OCI-LY3 (cell line): Measurements from ENCODE around the gene TBC1D1.

ENCODE experiments used
- H2AFZ ChIP-seq: fragments of 200-600, 300-600 bp; shearing (Covaris generic); 2 replicates; pipeline ENCODE4 v1.6.0; 2014; ENCODE audit warnings: antibody characterized with exemption, low read depth, low read length
- H3K27ac ChIP-seq: fragments of 200-600, 300-600 bp; sonication (generic); 2 replicates; pipeline ENCODE4 v1.5.1; 2014; ENCODE audit warnings: mild to moderate bottlenecking, low read length, moderate library complexity, mixed read lengths
- H3K27me3 ChIP-seq: fragments of 200-600, 300-600 bp; sonication (generic); 2 replicates; pipeline ENCODE4 v1.6.1; 2014; ENCODE audit warnings: low read depth, low read length, mixed read lengths
- H3K36me3 ChIP-seq: fragments of 200-600, 300-600 bp; sonication (generic); replicated peaks from 2 replicates; pipeline ENCODE3; 2014; ENCODE audit warnings: low read depth, low read length, mixed read lengths
- H3K4me1 ChIP-seq: fragments of 300-600, 200-600 bp; sonication (generic); 2 replicates; pipeline ENCODE4 v1.6.1; 2014; ENCODE audit warnings: low read length, mixed read lengths
- H3K4me2 ChIP-seq: fragments of 200-600, 300-600 bp; sonication (generic); 2 replicates; pipeline ENCODE4 v1.6.1; 2014; ENCODE audit warnings: low read length, mixed read lengths
- H3K4me3 ChIP-seq: fragments of 300-600, 200-600 bp; sonication (generic); 2 replicates; pipeline ENCODE4 v1.5.1; 2014; ENCODE audit warnings: antibody characterized with exemption, mild to moderate bottlenecking, low read length, moderate library complexity
- H3K79me2 ChIP-seq: fragments of 300-600, 200-600 bp; shearing (Covaris generic); 2 replicates; pipeline ENCODE4 v1.6.1; 2014; ENCODE audit warnings: mild to moderate bottlenecking, low read length, mixed read lengths
- H3K9ac ChIP-seq: fragments of 300-600, 200-600 bp; shearing (Covaris generic); 2 replicates; pipeline ENCODE4 v1.6.0; 2014; ENCODE audit warnings: mild to moderate bottlenecking, low read length, moderate library complexity
- H3K9me3 ChIP-seq: fragments of 200-600, 300-600 bp; shearing (Covaris generic); 2 replicates; pipeline ENCODE4 v1.6.1; 2014; ENCODE audit warnings: low read length, mixed read lengths; ENCODE audit not compliant: insufficient read depth
- H4K20me1 ChIP-seq: fragments of 200-600, 300-600 bp; sonication (generic); 2 replicates; pipeline ENCODE4 v1.6.1; 2016; ENCODE audit warnings: low read length, mixed read lengths; ENCODE audit not compliant: insufficient read depth
- CTCF ChIP-seq: fragments of 200-600, 300-600 bp; sonication (generic); IDR thresholded peaks from 2 replicates; pipeline ENCODE4 v1.5.1; 2014; ENCODE audit warnings: antibody characterized with exemption, low read length, low read depth
- EZH2phosphoT487 ChIP-seq: fragments of 200-600 bp; shearing (Covaris generic); IDR thresholded peaks from 2 replicates; pipeline ENCODE4 v1.6.1; 2018; ENCODE audit warnings: antibody characterized with exemption, mixed run types, low read depth

Gene TBC1D1

GRCh38 chr4:38115601-38116000 is 224.7 kb downstream of the TBC1D1 start:
- Histone ChIP-seq H3K9me3 (no peaks in the 10 kb centered on the region), H3K36me3 (peaks cover 11% of the 10 kb centered on the region), H2AFZ (no peak overlapping the region), H3K4me2 (no peak overlapping the region), H3K27ac (no peak overlapping the region), H3K27me3 (no peaks in the 10 kb centered on the region), H3K4me1 (no peaks in the 10 kb centered on the region), H3K79me2 (no peaks in the 10 kb centered on the region), H4K20me1 (no peaks in the 10 kb centered on the region), H3K4me3 (no peak overlapping the region), H3K9ac (no peak overlapping the region)
- TF ChIP-seq CTCF (no peak), EZH2phosphoT487 (no peak)

GRCh38 chr4:38117591-38117990 is 226.7 kb downstream of the TBC1D1 start:
- Histone ChIP-seq H3K36me3 (peaks cover 11% of the 10 kb centered on the region), H3K4me2 (no peak overlapping the region), H3K4me1 (no peaks in the 10 kb centered on the region)

GRCh38 chr4:38119668-38120385 is 228.9 kb downstream of the TBC1D1 start:
- H3K27ac ChIP-seq, result no peak overlapping the region
- peaks cover 11% of the 10 kb centered on the region for H3K36me3 ChIP-seq
- no peak overlapping the region for H2AFZ ChIP-seq
- no peak overlapping the region for H3K9ac ChIP-seq
- H3K4me1 ChIP-seq, result no peaks in the 10 kb centered on the region
- H3K9me3 ChIP-seq, result no peaks in the 10 kb centered on the region
- H3K4me3 ChIP-seq, result no peak overlapping the region
- no peaks in the 10 kb centered on the region for H3K79me2 ChIP-seq
- H3K4me2 ChIP-seq, result no peak overlapping the region
- no peaks in the 10 kb centered on the region for H4K20me1 ChIP-seq
- no peaks in the 10 kb centered on the region for H3K27me3 ChIP-seq
- TF ChIP-seq EZH2phosphoT487 (no peak), CTCF (no peak)

More at GRCh38 chr4:38117591-38117990, 226.7 kb downstream of the TBC1D1 start:
- no peaks in the 10 kb centered on the region for H3K79me2 ChIP-seq
- no peaks in the 10 kb centered on the region for H4K20me1 ChIP-seq
- no peak overlapping the region for H3K9ac ChIP-seq
- no peak overlapping the region for H3K4me3 ChIP-seq
- H3K27ac ChIP-seq, result no peak overlapping the region
- no peaks in the 10 kb centered on the region for H3K27me3 ChIP-seq
- no peaks in the 10 kb centered on the region for H3K9me3 ChIP-seq
- no peak overlapping the region for H2AFZ ChIP-seq
- TF ChIP-seq EZH2phosphoT487, result no peak
- no peak for TF ChIP-seq CTCF

- no peak for TF ChIP-seq CTCF
- no peak for TF ChIP-seq EZH2phosphoT487
- no peak overlapping the region for H3K4me3 ChIP-seq
- no peak overlapping the region for H2AFZ ChIP-seq
- H3K9me3 ChIP-seq, result no peaks in the 10 kb centered on the region
- no peak overlapping the region for H3K9ac ChIP-seq
- no peak overlapping the region for H3K27ac ChIP-seq
- peaks cover 11% of the 10 kb centered on the region for H3K36me3 ChIP-seq
- H4K20me1 ChIP-seq, result no peaks in the 10 kb centered on the region
- H3K27me3 ChIP-seq, result no peaks in the 10 kb centered on the region
- H3K4me2 ChIP-seq, result no peak overlapping the region
- no peaks in the 10 kb centered on the region for H3K4me1 ChIP-seq
- no peaks in the 10 kb centered on the region for H3K79me2 ChIP-seq
Observed at GRCh38 chr4:38120772-38121171, 229.9 kb downstream of the TBC1D1 start.
